Left ventricle myocardium superior (tissue), 1 donor: ENCODE results near the gene NSL1. TPM values are rescaled to one million over a fixed set of nuclear protein-coding genes. Genes with fewer than 3 reads are reported as not detected.
"Not testable (repeated sequence)": the region's sequence is repeated elsewhere in the genome, so short reads cannot be mapped to it uniquely, and the experiment has no call there.

Experiments
- ATAC-seq: fragments of 200-7000 bp; cut with Tn5 transposase; one replicate; pipeline ENCODE4 v1.9.1; 2020; ENCODE audit warnings: mild to moderate bottlenecking, moderate library complexity
- DNase-seq: peaks from one replicate; pipeline ENCODE4 v3.0.0-alpha.2; 2020
- intact Hi-C: fragments of 100-400 bp; cut with micrococcal nuclease; formaldehyde crosslinking; loops from one replicate; pipeline ENCODE4 v1.11.0; 2022
- total RNA-seq: library from RNA; stranded (reverse); fragmentation: NEBNext Ultra II Directional; extraction: Animal tissue kit (Norgen Biotek cat#: 25700); gene quantifications from one replicate; pipeline ENCODE4 v1.2.1, GENCODE V29; 2021
- donor health status: DM: no; HTN: yes; CAD: no; lungs with severe emphysema.

The NSL1 gene
- total RNA-seq, 1 donor from 2014 or later = 25.5 TPM

GRCh38 chr1:212754680-212755079, 36.9 kb downstream of the NSL1 start:
- intact Hi-C loops = no loop called here
- DNase-seq = no peak
- peak; percentile 78 for ATAC-seq

- ATAC-seq (no peak), DNase-seq (no peak)
- intact Hi-C loops = no loop called here
Measured at GRCh38 chr1:212754193-212754592, 37.4 kb downstream of the NSL1 start.

- intact Hi-C loops = no loop called here
- DNase-seq (no peak), ATAC-seq (no peak)
Measured at GRCh38 chr1:212753749-212754148, 37.8 kb downstream of the NSL1 start.

- peak; percentile 17 for ATAC-seq
- intact Hi-C loops = no loop called here
- DNase-seq = no peak
Measured at GRCh38 chr1:212752934-212753497, 38.6 kb downstream of the NSL1 start.

- DNase-seq (no peak), ATAC-seq (peak; percentile 79)
- intact Hi-C loops = no loop called here
Measured at GRCh38 chr1:212752252-212752933, 39.2 kb downstream of the NSL1 start.

GRCh38 chr1:212749821-212750535, 41.6 kb downstream of the NSL1 start:
- intact Hi-C loops = no loop called here
- no peak for DNase-seq
- ATAC-seq = peak; percentile 24

- ATAC-seq (no peak), DNase-seq (no peak)
- intact Hi-C loops = no loop called here
Measured at GRCh38 chr1:212746546-212746945, 45.0 kb downstream of the NSL1 start.

GRCh38 chr1:212745303-212745702, 46.3 kb downstream of the NSL1 start:
- ATAC-seq = no peak
- no peak for DNase-seq
- intact Hi-C loops = no loop called here

- intact Hi-C loops = no loop called here
- DNase-seq (no peak), ATAC-seq (no peak)
Measured at GRCh38 chr1:212743901-212744475, 47.6 kb downstream of the NSL1 start.

GRCh38 chr1:212738330-212738729, 53.2 kb downstream of the NSL1 start:
- intact Hi-C loops = no loop called here
- ATAC-seq (no peak), DNase-seq (no peak)

- intact Hi-C loops = no loop called here
- no peak for DNase-seq
- no peak for ATAC-seq
Measured at GRCh38 chr1:212737559-212737958, 54.0 kb downstream of the NSL1 start.

- ATAC-seq (no peak), DNase-seq (no peak)
- intact Hi-C loops = no loop called here
Measured at GRCh38 chr1:212733109-212733508, 58.5 kb downstream of the NSL1 start.

- intact Hi-C loops = no loop called here
- no peak for DNase-seq
- ATAC-seq = no peak
Measured at GRCh38 chr1:212731630-212732029, 59.9 kb downstream of the NSL1 start.

GRCh38 chr1:212728606-212729005, 63.0 kb downstream of the NSL1 start:
- DNase-seq (no peak), ATAC-seq (no peak)
- intact Hi-C loops = no loop called here

GRCh38 chr1:212727386-212728181, 64.0 kb downstream of the NSL1 start:
- ATAC-seq = no peak
- intact Hi-C loops = no loop called here
- no peak for DNase-seq

- DNase-seq, ATAC-seq, intact Hi-C loops: not testable (repeated sequence)
Measured at GRCh38 chr1:212724679-212725078, 66.9 kb downstream of the NSL1 start.

- DNase-seq = no peak
- ATAC-seq = no peak
- intact Hi-C loops = no loop called here
Measured at GRCh38 chr1:212722270-212722957, 69.2 kb downstream of the NSL1 start.

GRCh38 chr1:212721388-212722247, 70.0 kb downstream of the NSL1 start:
- DNase-seq (no peak), ATAC-seq (no peak)
- intact Hi-C loops = no loop called here
